ENCODE results near the gene GTSE1.

Gene GTSE1

DNA sequence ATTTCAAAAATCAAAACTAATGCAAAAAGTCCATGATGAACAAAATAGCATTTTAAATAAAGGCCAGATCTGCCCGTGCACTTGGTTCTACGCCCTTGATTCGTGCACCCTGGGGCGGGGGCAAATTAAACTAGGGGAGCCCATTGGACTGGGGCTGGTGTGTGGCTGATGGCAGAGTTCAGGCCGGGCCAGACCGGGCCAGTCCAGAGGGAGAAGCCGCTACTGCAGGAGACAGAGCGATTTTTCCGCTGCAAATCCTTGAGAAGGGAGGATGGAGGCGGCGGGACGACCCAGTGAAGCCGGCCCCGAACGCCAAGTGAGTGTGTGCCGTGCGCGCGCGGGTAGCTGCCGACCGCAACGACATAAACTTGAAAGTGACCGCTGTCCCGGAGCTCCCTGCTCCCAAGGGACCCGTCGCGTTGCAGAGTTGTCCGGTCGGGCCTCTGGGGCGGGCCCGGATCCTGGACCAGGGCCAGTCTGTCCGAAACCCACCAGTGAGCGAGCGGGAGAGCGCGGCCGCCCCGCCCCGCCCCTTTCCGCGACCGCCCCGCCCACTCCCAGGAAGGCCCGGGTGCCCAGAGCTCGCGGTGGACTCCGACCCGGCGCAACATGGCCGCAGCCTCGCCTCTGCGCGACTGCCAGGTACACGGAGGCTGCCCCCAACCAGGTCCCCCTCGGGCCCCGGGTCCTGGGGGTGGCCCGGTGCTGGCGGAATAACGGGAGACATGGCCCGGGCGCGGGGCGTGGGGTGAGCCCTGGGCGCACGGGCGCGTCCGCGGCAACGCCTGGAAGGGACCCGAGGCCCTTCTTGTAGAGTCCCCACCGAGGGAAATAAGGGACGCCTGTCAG lies 29.0 kb upstream of the GTSE1 start, which contains the start of gene TTC38:
TSS of gene TTC38 (plus strand) at position 578 of the 849 bp plus-strand sequence. CDS start at position 610, 32 bp downstream.
- DNase-seq: peak; percentile 88 to 89

GRCh38 chr22:46269564-46269963 lies 27.1 kb upstream of the GTSE1 start:
- TF ChIP-seq GATA1 (IDR thresholded peaks at IDR 0.05; ENCODE audit: low read depth, low read length) (no peak), POLR2A (IDR thresholded peaks at IDR 0.05; ENCODE audit: low read length) (no peak)
- DNase-seq: no peak

More for the DNA sequence above, 29.0 kb upstream of the GTSE1 start, which contains the start of gene TTC38:
- TF ChIP-seq POLR2A (IDR thresholded peaks at IDR 0.05; ENCODE audit: low read length) (peak; percentile 41), GATA1 (IDR thresholded peaks at IDR 0.05; ENCODE audit: low read depth, low read length) (no peak)

DNA sequence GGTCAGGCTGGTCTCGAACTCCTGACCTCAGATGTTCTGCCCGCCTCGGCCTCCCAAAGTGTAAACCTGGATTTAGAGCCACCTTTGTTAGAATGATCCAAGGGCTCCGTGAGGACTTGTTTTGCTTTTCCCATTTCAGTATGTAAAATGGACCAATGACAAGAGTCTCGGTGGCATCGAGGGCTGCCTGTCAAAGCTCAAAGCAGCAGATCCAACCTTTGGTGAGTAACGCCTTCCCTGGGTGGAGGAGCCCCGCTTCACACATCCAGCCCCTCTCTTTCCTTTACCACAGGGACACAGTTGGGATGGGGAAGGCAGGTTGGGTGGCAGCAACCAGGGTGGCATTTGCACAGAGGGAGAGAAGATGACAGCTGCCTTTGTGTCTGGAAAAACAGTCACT lies 24.5 kb upstream of the GTSE1 start:
- TF ChIP-seq POLR2A (IDR thresholded peaks at IDR 0.05; ENCODE audit: low read length) (no peak), GATA1 (IDR thresholded peaks at IDR 0.05; ENCODE audit: low read depth, low read length) (no peak)
- DNase-seq: no peak

DNA sequence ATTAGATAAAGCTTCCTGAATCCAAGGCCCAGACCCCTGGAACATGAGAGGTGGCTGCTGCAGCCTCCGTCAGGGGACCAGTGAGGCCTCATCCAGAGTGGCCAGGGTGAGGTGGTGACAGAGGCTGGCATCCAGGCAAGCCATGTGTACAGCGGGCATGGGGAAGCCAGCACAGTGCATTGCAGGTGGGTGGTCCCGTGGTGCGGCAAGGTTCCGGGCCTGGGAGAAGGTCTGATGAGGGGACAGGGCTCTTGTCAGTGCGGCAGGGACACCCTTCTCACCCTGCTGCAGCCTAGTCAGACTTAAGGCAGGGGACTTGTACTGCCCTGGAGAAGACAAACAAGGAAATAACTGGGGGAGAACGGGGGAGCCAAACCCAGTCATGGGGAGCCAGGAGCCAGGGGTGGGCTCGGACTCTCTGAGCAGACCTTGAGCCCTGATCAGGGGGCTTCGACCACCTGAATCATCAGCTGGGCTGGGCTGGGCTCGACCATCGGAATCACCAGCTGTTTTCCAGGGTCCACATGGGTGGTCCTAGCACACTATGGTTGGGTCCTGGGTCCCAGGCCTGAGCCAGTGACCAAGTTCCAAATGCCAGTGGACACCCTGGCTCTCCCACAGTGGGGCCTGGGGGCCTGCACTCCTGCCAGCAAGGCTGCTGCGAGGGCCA lies 23.8 kb upstream of the GTSE1 start:
- TF ChIP-seq GATA1 (IDR thresholded peaks at IDR 0.05; ENCODE audit: low read depth, low read length) (no peak), POLR2A (IDR thresholded peaks at IDR 0.05; ENCODE audit: low read length) (no peak)

DNA sequence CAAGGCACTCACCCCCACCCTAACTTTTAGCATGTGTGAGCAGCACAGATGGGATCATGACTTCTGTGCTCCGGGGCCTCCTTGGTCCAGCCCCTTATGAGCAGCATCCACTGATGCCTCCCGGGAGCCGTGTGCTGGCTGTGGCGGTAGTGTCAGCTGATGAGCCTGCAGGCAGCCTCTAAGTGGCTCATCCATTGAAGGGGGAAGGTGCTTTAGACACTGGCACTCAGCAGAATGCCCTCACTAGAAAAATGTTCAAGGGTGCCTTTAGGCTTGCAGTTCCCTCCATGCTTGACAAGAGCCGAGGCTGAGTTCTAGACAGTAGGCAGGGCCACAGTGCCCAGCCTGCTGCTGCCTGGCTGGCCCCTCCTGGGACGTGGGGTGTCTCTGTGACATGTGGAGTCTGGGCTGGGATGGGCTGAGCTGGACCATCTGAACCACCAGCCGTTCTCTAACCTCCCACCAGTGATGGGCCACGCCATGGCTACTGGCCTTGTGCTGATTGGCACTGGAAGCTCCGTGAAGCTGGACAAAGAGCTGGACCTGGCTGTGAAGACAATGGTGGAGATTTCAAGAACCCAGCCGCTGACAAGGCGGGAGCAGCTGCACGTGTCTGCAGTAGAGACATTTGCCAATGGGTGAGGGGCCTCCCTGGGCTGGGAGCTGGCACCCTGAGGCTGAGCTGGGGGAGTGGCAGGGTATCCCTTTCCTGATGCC lies 23.1 kb upstream of the GTSE1 start:
- DNase-seq: no peak
- no peak for TF ChIP-seq POLR2A (IDR thresholded peaks at IDR 0.05; ENCODE audit: low read length)
- TF ChIP-seq GATA1 (IDR thresholded peaks at IDR 0.05; ENCODE audit: low read depth, low read length): no peak

More for the DNA sequence above, 23.8 kb upstream of the GTSE1 start:
- DNase-seq: no peak

DNA sequence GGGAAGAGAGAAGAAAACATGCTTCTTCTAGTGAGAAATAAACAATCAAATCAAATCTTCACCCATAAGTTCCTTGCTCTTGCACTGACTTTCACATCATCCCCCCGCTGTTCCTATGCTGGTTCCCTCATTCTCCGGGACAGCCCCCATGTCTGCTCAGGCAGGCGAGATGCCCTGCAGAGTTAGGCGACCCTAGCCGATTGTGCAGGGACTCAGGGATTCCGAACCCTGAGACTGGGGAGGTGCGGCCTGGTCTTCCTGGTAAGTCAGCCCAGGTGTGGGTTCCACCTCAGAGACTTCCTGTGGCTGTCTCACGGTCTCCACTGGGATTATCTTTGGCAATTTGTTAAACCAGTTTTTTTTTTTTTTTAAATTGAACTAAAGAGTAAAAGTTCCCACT lies 22.3 kb upstream of the GTSE1 start:
- no peak for DNase-seq
- no peak for TF ChIP-seq GATA1 (IDR thresholded peaks at IDR 0.05; ENCODE audit: low read depth, low read length)

DNA sequence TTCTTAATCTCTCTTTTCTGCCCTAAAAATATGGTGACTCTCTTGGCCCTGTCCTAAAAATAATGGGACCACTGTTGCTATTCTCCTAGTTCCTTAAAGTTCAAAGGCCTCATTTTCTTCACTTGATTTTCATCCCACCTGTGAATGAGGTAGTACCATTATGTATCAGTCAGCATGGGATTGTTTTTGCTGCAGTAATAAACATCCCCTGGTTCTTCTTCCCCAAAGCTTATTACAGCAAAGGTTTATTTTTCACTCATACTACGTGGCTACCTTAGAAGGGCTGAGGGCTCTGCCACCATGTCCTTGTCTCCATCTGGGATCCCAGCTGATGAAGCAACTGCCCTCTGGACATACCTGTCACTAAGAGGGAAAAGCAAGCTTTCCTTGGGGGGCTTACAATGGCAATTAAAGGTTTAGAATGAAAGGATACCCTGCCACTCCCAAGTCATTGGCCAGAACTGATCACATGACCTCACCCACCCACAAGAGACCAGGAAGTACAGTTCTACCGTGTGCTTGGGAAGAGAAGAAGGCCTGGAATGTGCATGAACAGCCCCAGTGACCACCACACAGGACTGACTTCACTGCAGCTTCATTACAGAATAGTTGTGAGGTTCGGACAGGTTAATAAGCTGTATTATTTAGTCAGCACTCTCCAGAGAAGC lies 21.1 kb upstream of the GTSE1 start:
- TF ChIP-seq GATA1 (IDR thresholded peaks at IDR 0.05; ENCODE audit: low read depth, low read length) (no peak), POLR2A (IDR thresholded peaks at IDR 0.05; ENCODE audit: low read length) (no peak)
- no peak for DNase-seq

DNA sequence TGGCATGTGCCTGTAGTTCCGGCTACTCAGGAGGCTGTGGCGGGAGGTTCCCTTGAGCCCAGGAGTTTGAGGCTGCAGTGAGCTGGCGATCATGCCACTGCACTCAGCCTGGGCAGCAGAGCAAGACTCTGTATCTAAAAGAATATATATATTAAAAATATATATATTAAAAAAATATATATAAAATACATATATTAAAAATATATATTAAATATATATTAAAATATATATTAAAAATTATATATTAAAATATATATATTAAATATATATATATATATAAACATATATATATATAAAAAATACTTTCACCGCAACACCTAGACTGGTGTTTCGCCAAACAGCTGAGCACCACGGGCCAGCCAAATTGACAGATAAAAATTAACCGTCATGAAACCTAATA lies 20.1 kb upstream of the GTSE1 start:
- TF ChIP-seq GATA1 (IDR thresholded peaks at IDR 0.05; ENCODE audit: low read depth, low read length): no peak
- no peak for TF ChIP-seq POLR2A (IDR thresholded peaks at IDR 0.05; ENCODE audit: low read length)
- no peak for DNase-seq

GRCh38 chr22:46278656-46279645 lies 17.7 kb upstream of the GTSE1 start:
- DNase-seq: no peak
- TF ChIP-seq POLR2A (IDR thresholded peaks at IDR 0.05; ENCODE audit: low read length): no peak
- no peak for TF ChIP-seq GATA1 (IDR thresholded peaks at IDR 0.05; ENCODE audit: low read depth, low read length)

DNA sequence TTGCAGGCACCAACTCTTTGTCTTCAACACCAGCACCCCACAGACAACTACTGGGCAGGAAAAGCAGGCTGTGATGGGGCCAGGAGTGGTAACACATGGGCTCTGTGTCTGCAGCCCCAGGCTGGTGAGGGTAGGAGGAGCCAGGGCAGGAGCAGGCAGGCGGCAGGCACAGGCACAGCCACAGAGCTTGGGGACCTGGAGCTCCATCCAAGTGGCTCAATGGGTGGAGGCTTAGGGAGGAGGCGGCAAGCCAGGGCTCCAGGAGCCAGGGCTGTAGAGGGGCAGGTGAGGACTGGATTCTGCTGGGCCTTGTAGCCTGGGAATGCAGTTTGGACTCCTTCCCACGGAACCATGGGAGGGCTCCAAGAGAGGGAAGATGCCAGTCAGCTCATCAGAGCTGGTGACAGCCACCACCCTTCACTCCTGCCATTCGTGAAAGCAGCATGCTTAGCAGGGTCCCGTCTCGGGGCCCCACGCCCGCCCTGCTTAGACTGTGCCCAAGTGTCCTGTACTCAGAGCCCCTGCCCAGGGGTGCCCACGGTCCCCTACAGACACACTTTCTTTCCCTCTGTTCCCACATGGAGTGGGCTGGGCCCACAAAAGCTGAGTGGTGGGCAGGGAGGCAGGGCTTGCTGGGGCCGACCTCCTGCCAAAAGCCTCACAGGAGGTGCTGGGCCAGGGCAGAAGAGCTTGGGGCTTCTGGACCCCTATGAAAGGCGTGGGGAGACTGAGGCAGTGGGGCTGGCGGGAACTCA lies 16.4 kb upstream of the GTSE1 start:
- DNase-seq: no peak
- TF ChIP-seq GATA1 (IDR thresholded peaks at IDR 0.05; ENCODE audit: low read depth, low read length) (no peak), POLR2A (IDR thresholded peaks at IDR 0.05; ENCODE audit: low read length) (no peak)

GRCh38 chr22:46280999-46281623 lies 15.6 kb upstream of the GTSE1 start:
- no peak for DNase-seq
- TF ChIP-seq POLR2A (IDR thresholded peaks at IDR 0.05; ENCODE audit: low read length): no peak
- TF ChIP-seq GATA1 (IDR thresholded peaks at IDR 0.05; ENCODE audit: low read depth, low read length): no peak

Measured in erythroblast (primary cell).